WTC11 (cell line): Measurements from ENCODE around the gene AK8. TPM values are rescaled to one million over a fixed set of nuclear protein-coding genes. Genes with fewer than 3 reads are reported as not detected.
"Not testable (repeated sequence)": the region's sequence is repeated elsewhere in the genome, so short reads cannot be mapped to it uniquely, and the experiment has no call there.

Experiments used
- ATAC-seq: fragments of 200-7000 bp; cut with Tn5 transposase; 2 replicates; pipeline ENCODE4 v1.10.0; 2021; ENCODE audit warnings: mild to moderate bottlenecking, moderate library complexity
- CTCF ChIA-PET: fragments of 300-600 bp; sonication (Branson Sonifier 250); formaldehyde crosslinking; loops from one replicate; lab custom pipeline; 2021; ENCODE audit warnings: antibody characterized with exemption; lab: Charles Lee
- POLR2A ChIA-PET: fragments of 350-600 bp; sonication (Branson Sonifier 250); formaldehyde crosslinking; loops from one replicate; lab custom pipeline; 2021; ENCODE audit warnings: antibody characterized with exemption; lab: Charles Lee
- DNase-seq: peaks from one replicate; pipeline ENCODE4 v3.0.0; 2021; ENCODE audit warnings: low spot score
- H3K27ac Mint-ChIP-seq: 2 replicates; pipeline ENCODE4 v1.8.0; 2021; ENCODE audit warnings: mixed read lengths
- H3K27me3 Mint-ChIP-seq: 2 replicates; pipeline ENCODE4 v1.8.0; 2021; ENCODE audit warnings: low read depth, mild to moderate bottlenecking, moderate library complexity, mixed read lengths
- H3K36me3 Mint-ChIP-seq: 2 replicates; pipeline ENCODE4 v1.8.0; 2021; ENCODE audit warnings: mixed read lengths
- H3K4me1 Mint-ChIP-seq: 2 replicates; pipeline ENCODE4 v1.8.0; 2022; ENCODE audit warnings: mixed read lengths
- H3K4me3 Mint-ChIP-seq: 2 replicates; pipeline ENCODE4 v1.8.0; 2021; ENCODE audit warnings: mild to moderate bottlenecking, moderate library complexity, mixed read lengths
- H3K9me3 Mint-ChIP-seq: 2 replicates; pipeline ENCODE4 v1.8.0; 2021; ENCODE audit warnings: mixed read lengths
- FOXP1 ChIP-seq: sonication (generic); formaldehyde crosslinking; IDR thresholded peaks from 2 replicates; pipeline ENCODE4 v1.8.0; 2022; ENCODE audit warnings: missing genetic modification reagents, mild to moderate bottlenecking, moderate library complexity, borderline replicate concordance
- JAZF1 ChIP-seq: fragments of 250-450 bp; sonication (Bioruptor Pico); IDR thresholded peaks from 2 replicates; pipeline ENCODE4 v1.9.0; 2021; ENCODE audit warnings: moderate library complexity, mild to moderate bottlenecking, inconsistent platforms
- ZNF423 ChIP-seq: fragments of 250-450 bp; sonication (Bioruptor Pico); IDR thresholded peaks from 2 replicates; pipeline ENCODE4 v2.1.2; 2022; ENCODE audit warnings: mild to moderate bottlenecking, moderate library complexity
- total RNA-seq: library from RNA; stranded (reverse); gene quantifications from 3 replicates; pipeline ENCODE4 v1.2.3, GENCODE V29; 2021
- TF ChIP-seq, protein P1 (sequence below): fragments of 200-600 bp; IDR thresholded peaks from 2 replicates; pipeline ENCODE4 v1.8.0; 2022; ENCODE audit warnings: antibody characterized with exemption
- TF ChIP-seq, protein P2 (sequence below): fragments of 250-450 bp; sonication (Bioruptor Pico); IDR thresholded peaks from 2 replicates; pipeline ENCODE4 v1.9.0; 2021; ENCODE audit warnings: mild to moderate bottlenecking, borderline replicate concordance
- TF ChIP-seq, protein P3 (sequence below): sonication (generic); formaldehyde crosslinking; IDR thresholded peaks from 2 replicates; pipeline ENCODE4 v1.8.1; 2022; ENCODE audit warnings: missing genetic modification reagents, borderline replicate concordance
- TF ChIP-seq, protein P4 (sequence below): sonication (generic); formaldehyde crosslinking; IDR thresholded peaks from 2 replicates; pipeline ENCODE4 v1.8.0; 2022; ENCODE audit warnings: mild to moderate bottlenecking, missing genetic modification reagents

Gene AK8
- total RNA-seq, 1 experiment from 2014 or later = 0.48 TPM

DNA sequence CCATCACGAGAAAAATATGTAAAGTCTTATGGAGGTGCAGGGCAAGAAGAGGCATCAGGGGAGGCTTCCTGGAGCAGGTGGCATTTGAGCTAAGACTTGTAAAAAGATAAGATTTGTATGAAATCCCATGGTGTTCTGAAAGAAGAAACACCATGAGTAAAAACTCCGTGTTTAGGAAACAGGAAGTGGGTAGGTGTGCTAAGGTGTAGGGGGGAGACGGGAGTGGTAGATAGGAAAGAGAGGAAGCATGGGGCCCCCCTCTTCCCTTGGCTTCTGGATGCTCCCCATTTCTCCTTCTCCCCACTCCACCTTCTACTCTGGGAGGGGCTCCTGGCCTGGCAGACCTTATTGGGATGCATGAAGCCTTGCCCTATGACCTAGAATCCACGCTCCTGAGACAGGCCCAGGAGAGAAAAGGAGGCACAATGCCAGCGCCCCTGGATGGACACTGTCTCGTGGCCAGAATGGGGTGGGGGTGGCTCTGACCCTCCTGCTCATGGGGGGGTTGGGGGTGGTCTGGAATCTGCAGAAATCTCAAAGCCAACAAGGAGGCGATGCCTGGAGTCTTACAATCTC lies 104.2 kb downstream of the AK8 start (continued):
- TF ChIP-seq, protein P1, sequence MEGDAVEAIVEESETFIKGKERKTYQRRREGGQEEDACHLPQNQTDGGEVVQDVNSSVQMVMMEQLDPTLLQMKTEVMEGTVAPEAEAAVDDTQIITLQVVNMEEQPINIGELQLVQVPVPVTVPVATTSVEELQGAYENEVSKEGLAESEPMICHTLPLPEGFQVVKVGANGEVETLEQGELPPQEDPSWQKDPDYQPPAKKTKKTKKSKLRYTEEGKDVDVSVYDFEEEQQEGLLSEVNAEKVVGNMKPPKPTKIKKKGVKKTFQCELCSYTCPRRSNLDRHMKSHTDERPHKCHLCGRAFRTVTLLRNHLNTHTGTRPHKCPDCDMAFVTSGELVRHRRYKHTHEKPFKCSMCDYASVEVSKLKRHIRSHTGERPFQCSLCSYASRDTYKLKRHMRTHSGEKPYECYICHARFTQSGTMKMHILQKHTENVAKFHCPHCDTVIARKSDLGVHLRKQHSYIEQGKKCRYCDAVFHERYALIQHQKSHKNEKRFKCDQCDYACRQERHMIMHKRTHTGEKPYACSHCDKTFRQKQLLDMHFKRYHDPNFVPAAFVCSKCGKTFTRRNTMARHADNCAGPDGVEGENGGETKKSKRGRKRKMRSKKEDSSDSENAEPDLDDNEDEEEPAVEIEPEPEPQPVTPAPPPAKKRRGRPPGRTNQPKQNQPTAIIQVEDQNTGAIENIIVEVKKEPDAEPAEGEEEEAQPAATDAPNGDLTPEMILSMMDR = no peak
- TF ChIP-seq ZNF423 (CRISPR knock-in tag) = no peak
- no peak for TF ChIP-seq JAZF1 (CRISPR knock-in tag)
- TF ChIP-seq, protein P2, sequence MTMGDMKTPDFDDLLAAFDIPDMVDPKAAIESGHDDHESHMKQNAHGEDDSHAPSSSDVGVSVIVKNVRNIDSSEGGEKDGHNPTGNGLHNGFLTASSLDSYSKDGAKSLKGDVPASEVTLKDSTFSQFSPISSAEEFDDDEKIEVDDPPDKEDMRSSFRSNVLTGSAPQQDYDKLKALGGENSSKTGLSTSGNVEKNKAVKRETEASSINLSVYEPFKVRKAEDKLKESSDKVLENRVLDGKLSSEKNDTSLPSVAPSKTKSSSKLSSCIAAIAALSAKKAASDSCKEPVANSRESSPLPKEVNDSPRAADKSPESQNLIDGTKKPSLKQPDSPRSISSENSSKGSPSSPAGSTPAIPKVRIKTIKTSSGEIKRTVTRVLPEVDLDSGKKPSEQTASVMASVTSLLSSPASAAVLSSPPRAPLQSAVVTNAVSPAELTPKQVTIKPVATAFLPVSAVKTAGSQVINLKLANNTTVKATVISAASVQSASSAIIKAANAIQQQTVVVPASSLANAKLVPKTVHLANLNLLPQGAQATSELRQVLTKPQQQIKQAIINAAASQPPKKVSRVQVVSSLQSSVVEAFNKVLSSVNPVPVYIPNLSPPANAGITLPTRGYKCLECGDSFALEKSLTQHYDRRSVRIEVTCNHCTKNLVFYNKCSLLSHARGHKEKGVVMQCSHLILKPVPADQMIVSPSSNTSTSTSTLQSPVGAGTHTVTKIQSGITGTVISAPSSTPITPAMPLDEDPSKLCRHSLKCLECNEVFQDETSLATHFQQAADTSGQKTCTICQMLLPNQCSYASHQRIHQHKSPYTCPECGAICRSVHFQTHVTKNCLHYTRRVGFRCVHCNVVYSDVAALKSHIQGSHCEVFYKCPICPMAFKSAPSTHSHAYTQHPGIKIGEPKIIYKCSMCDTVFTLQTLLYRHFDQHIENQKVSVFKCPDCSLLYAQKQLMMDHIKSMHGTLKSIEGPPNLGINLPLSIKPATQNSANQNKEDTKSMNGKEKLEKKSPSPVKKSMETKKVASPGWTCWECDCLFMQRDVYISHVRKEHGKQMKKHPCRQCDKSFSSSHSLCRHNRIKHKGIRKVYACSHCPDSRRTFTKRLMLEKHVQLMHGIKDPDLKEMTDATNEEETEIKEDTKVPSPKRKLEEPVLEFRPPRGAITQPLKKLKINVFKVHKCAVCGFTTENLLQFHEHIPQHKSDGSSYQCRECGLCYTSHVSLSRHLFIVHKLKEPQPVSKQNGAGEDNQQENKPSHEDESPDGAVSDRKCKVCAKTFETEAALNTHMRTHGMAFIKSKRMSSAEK = no peak

DNA sequence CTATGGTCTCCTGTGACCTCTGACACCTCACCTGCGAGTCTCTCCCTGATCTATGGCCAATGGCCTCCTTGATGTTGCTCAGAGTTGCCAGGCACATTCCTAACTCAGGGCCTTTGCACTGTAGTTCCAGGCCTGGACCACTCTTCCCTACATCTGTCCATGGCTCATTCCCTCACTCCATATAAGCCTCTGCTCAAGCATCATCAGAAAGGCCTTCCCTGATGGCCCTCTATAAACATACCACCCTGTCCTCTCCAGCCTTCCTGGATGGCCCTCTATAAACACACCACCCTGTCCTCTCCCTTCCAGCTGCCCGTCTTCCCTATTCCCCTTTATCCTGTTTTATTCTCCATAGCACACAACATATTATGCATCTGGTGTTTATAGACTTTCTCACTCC lies 105.0 kb downstream of the AK8 start:
- DNase-seq (no peak), ATAC-seq (no peak)
- TF ChIP-seq, protein P3, sequence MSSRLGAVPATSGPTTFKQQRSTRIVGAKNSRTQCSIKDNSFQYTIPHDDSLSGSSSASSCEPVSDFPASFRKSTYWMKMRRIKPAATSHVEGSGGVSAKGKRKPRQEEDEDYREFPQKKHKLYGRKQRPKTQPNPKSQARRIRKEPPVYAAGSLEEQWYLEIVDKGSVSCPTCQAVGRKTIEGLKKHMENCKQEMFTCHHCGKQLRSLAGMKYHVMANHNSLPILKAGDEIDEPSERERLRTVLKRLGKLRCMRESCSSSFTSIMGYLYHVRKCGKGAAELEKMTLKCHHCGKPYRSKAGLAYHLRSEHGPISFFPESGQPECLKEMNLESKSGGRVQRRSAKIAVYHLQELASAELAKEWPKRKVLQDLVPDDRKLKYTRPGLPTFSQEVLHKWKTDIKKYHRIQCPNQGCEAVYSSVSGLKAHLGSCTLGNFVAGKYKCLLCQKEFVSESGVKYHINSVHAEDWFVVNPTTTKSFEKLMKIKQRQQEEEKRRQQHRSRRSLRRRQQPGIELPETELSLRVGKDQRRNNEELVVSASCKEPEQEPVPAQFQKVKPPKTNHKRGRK (CRISPR knock-in tag) = no peak
- ChIA-PET CTCF (no interaction called here), POLR2A (no interaction called here)
- H3K27ac Mint-ChIP-seq = no peak overlapping the region
- peaks cover 21% of the 10 kb centered on the region for H3K9me3 Mint-ChIP-seq
- H3K4me1 Mint-ChIP-seq = peaks cover 4% of the 10 kb centered on the region; the same call in 1 of the 2 replicates
- peaks cover 13% of the 10 kb centered on the region for H3K36me3 Mint-ChIP-seq
- no peak overlapping the region for H3K4me3 Mint-ChIP-seq
- peaks cover 28% of the 10 kb centered on the region for H3K27me3 Mint-ChIP-seq

DNA sequence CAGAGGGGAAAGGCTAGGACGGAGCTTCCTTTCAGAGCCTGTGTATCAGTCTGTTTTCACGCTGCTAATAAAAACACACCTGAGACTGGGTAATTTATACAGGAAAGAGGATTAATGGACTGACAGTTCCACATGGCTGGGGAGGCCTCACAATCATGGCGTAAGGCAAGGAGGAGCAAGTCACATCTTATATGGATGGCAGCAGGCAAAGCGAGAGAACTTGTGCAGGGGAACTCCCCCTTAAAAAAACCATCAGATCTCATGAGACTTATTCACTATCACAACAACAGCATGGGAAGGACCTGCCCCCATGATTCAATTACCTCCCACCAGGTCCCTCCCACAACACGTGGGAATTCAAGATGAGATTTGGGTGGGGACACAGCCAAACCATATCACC lies 106.3 kb downstream of the AK8 start:
- CTCF ChIA-PET, H3K27ac Mint-ChIP-seq, DNase-seq, H3K4me1 Mint-ChIP-seq, POLR2A ChIA-PET, H3K4me3 Mint-ChIP-seq, ATAC-seq: not testable (repeated sequence)
- H3K27me3 Mint-ChIP-seq = peaks cover 26% of the 10 kb centered on the region
- peaks cover 21% of the 10 kb centered on the region for H3K9me3 Mint-ChIP-seq
- H3K36me3 Mint-ChIP-seq = peaks cover 13% of the 10 kb centered on the region

DNA sequence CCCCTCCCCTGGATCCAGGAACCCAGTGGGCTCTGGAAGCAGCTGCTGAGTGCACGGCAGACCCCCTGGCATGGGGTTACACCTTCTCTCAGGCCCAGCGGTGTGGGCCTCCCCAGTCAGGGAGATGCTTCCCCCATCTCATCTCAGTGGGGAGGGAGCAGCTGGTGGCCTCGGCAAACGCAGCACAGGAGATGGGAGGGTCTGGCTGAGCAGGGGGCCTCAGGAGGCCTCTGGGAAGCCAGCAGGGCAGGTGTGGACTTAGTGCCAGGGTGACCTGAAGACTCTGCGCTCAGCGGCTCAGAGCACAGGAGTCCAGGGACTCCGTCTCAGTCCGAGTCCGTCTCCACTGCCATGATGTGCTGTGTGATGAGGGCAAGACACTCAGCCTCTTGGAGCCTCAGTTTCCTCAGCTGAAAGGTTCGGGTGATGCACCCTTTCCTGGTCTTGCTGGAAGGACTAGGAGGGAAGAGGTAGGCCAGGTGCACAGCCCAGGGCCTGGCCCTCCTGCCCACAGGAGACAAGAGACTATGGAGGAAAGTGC lies 107.2 kb downstream of the AK8 start:
- POLR2A ChIA-PET = interaction anchor here (1.8 kb wide), 1 partner anchor 101 kb away, joined by 4 read pairs; the partner anchor contains the start of genes DDX31 and GTF3C4
- Mint-ChIP-seq H3K27me3 (peaks cover 28% of the 10 kb centered on the region), H3K36me3 (peaks cover 13% of the 10 kb centered on the region), H3K4me3 (peak overlapping the region; percentile 96), H3K9me3 (peaks cover 21% of the 10 kb centered on the region), H3K4me1 (peaks cover 7% of the 10 kb centered on the region; the same call in 1 of the 2 replicates), H3K27ac (no peak overlapping the region)
- DNase-seq (no peak), ATAC-seq (no peak; the same call in 1 of the 2 replicates)
- CTCF ChIA-PET = no interaction called here
- TF ChIP-seq FOXP1 (CRISPR knock-in tag) = 0 out of 2 replicates have a peak, but pooled peaks have one; percentile 31
- TF ChIP-seq, protein P4, sequence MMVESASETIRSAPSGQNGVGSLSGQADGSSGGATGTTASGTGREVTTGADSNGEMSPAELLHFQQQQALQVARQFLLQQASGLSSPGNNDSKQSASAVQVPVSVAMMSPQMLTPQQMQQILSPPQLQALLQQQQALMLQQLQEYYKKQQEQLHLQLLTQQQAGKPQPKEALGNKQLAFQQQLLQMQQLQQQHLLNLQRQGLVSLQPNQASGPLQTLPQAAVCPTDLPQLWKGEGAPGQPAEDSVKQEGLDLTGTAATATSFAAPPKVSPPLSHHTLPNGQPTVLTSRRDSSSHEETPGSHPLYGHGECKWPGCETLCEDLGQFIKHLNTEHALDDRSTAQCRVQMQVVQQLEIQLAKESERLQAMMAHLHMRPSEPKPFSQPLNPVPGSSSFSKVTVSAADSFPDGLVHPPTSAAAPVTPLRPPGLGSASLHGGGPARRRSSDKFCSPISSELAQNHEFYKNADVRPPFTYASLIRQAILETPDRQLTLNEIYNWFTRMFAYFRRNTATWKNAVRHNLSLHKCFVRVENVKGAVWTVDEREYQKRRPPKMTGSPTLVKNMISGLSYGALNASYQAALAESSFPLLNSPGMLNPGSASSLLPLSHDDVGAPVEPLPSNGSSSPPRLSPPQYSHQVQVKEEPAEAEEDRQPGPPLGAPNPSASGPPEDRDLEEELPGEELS (CRISPR knock-in tag) = no peak
